SK-N-SH (cell line): ENCODE results near the gene XG. TPM values are rescaled to one million over a fixed set of nuclear protein-coding genes. Genes with fewer than 3 reads are reported as not detected.

Experiments
- CTCF ChIA-PET: fragments of 300-600, 350-600 bp; formaldehyde crosslinking; extraction: SDS; loops from one replicate; lab custom pipeline; 2021; lab: Yijun Ruan, JAX
- POLR2A ChIA-PET: fragments of 350-600 bp; sonication (Branson Sonifier 250); formaldehyde crosslinking; extraction: SDS; loops from one replicate; lab custom pipeline; 2020; ENCODE audit warnings: antibody characterized with exemption, inconsistent platforms; lab: Yijun Ruan, JAX
- DNase-seq: peaks from one replicate; pipeline ENCODE4 v3.0.0; 2012
- H2AFZ ChIP-seq: fragments of 200-600 bp; sonication (generic); 2 replicates; pipeline ENCODE4 v1.8.1; 2016; ENCODE audit warnings: antibody characterized with exemption, mild to moderate bottlenecking, low read depth
- H3F3A ChIP-seq: fragments of 200-600 bp; sonication (generic); replicated peaks from 2 replicates; pipeline ENCODE3; 2016; ENCODE audit warnings: antibody characterized with exemption, mild to moderate bottlenecking; ENCODE audit not compliant: insufficient read depth
- H3K27ac ChIP-seq, 2 experiments: fragments of 200-500 bp in 1 of 2; fragments of 200-600 bp in 1 of 2; sonication (Bioruptor generic) in 1 of 2; sonication (generic), shearing (Covaris generic) in 1 of 2; 2 replicates each; pipeline versions ENCODE4 v1.5.1 to v1.6.1; 2014 to 2016; ENCODE audit warnings: low read depth in 2 of 2, inconsistent platforms in 1 of 2, low read length in 1 of 2, mild to moderate bottlenecking in 1 of 2, mixed read lengths in 1 of 2
- H3K27me3 ChIP-seq: fragments of 200-600 bp; sonication (generic), shearing (Covaris generic); 2 replicates; pipeline ENCODE4 v1.6.1; 2016; ENCODE audit warnings: mixed run types; ENCODE audit not compliant: insufficient read depth
- H3K36me3 ChIP-seq, 2 experiments: fragments of 200-500 bp in 1 of 2; fragments of 200-600 bp in 1 of 2; sonication (Bioruptor generic) in 1 of 2; sonication (generic) in 1 of 2; replicated peaks in 1 of 2; 2 replicates each; pipeline versions ENCODE3 to v1.5.1; 2014 to 2016; ENCODE audit warnings: low read length in 1 of 2, mild to moderate bottlenecking in 1 of 2; ENCODE audit not compliant: insufficient read depth in 2 of 2, control insufficient read depth in 1 of 2
- H3K4me1 ChIP-seq, 2 experiments: fragments of 200-500 bp in 1 of 2; fragments of 200-600 bp in 1 of 2; sonication (Bioruptor generic) in 1 of 2; sonication (generic), shearing (Covaris generic) in 1 of 2; 2 replicates each; pipeline versions ENCODE4 v1.5.1 to v1.6.1; 2014 to 2016; ENCODE audit warnings: low read depth in 1 of 2, low read length in 1 of 2, mixed run types in 1 of 2; ENCODE audit not compliant: insufficient read depth in 2 of 2, control insufficient read depth in 1 of 2
- H3K4me2 ChIP-seq: fragments of 200-600 bp; sonication (generic), shearing (Covaris generic); 2 replicates; pipeline ENCODE4 v1.6.1; 2017; ENCODE audit warnings: mixed run types
- H3K4me3 ChIP-seq, 2 experiments: fragments of 200-500 bp in 1 of 2; fragments of 200-600 bp in 1 of 2; sonication (Bioruptor generic) in 1 of 2; sonication (generic), shearing (Covaris generic) in 1 of 2; 2 replicates each; pipeline versions ENCODE4 v1.5.1 to v1.8.1; 2014 to 2016; ENCODE audit warnings: low read depth in 2 of 2, inconsistent platforms in 1 of 2, low read length in 1 of 2, mild to moderate bottlenecking in 1 of 2, mixed read lengths in 1 of 2, moderate library complexity in 1 of 2
- H3K79me2 ChIP-seq: fragments of 200-600 bp; sonication (generic); 2 replicates; pipeline ENCODE4 v1.8.1; 2017; ENCODE audit warnings: mild to moderate bottlenecking; ENCODE audit not compliant: insufficient read depth
- H3K9ac ChIP-seq: fragments of 200-600 bp; sonication (generic); 2 replicates; pipeline ENCODE4 v1.6.1; 2017; ENCODE audit warnings: mixed run types
- H3K9me2 ChIP-seq: fragments of 200-600 bp; sonication (generic); 2 replicates; pipeline ENCODE4 v1.6.1; 2017; ENCODE audit warnings: mixed run types
- H3K9me3 ChIP-seq: fragments of 200-600 bp; sonication (generic); 2 replicates; pipeline ENCODE4 v1.6.1; 2017; ENCODE audit warnings: mixed run types, mild to moderate bottlenecking, moderate library complexity
- H4K20me1 ChIP-seq: fragments of 200-600 bp; sonication (generic); 2 replicates; pipeline ENCODE4 v1.6.1; 2017; ENCODE audit warnings: mild to moderate bottlenecking, mixed run types; ENCODE audit not compliant: insufficient read depth
- EZH2phosphoT487 ChIP-seq: fragments of 200-600 bp; sonication (generic); IDR thresholded peaks from 2 replicates; pipeline ENCODE4 v1.6.1; 2017; ENCODE audit warnings: low read depth, mixed run types, mild to moderate bottlenecking, antibody characterized with exemption, moderate library complexity, borderline replicate concordance
- FOXJ3 ChIP-seq: sonication (generic); formaldehyde crosslinking; IDR thresholded peaks from 2 replicates; pipeline ENCODE4 v1.5.1; 2020; ENCODE audit warnings: mild to moderate bottlenecking, missing genetic modification reagents
- GABPA ChIP-seq: IDR thresholded peaks from 2 replicates; pipeline ENCODE4 v1.4.0; 2012; ENCODE audit warnings: low read depth, mild to moderate bottlenecking
- PBX3 ChIP-seq: IDR thresholded peaks from 2 replicates; pipeline ENCODE4; 2012
- POLR2AphosphoS5 ChIP-seq: IDR thresholded peaks from 2 replicates; pipeline ENCODE4 v1.6.1; 2012; ENCODE audit warnings: low read depth, low read length
- RAD21 ChIP-seq: IDR thresholded peaks from 2 replicates; pipeline ENCODE4 v1.6.1; 2012; ENCODE audit warnings: mild to moderate bottlenecking, low read length
- RXRA ChIP-seq: IDR thresholded peaks from 2 replicates; pipeline ENCODE4 v1.4.0; 2012; ENCODE audit warnings: low read depth, mild to moderate bottlenecking, borderline replicate concordance
- SIN3A ChIP-seq: IDR thresholded peaks from 2 replicates; pipeline ENCODE4 v1.6.1; 2012; ENCODE audit warnings: low read depth, mild to moderate bottlenecking, low read length, moderate library complexity, borderline replicate concordance
- TCF12 ChIP-seq: IDR thresholded peaks from 2 replicates; pipeline ENCODE4 v1.4.0; 2012
- YY1 ChIP-seq: IDR thresholded peaks from 2 replicates; pipeline ENCODE4 v1.4.0; 2012; ENCODE audit warnings: low read depth, mild to moderate bottlenecking
- ZBTB33 ChIP-seq: IDR thresholded peaks from 2 replicates; pipeline ENCODE4 v1.4.0; 2012; ENCODE audit warnings: low read depth, borderline replicate concordance
- WGBS: methylation state at CpG from one replicate; pipeline ENCODE4 v1.1.6; 2017; ENCODE audit warnings: low lambda C conversion rate; 5-methylcytosine and 5-hydroxymethylcytosine counted together
- polyA plus RNA-seq, 3 experiments: library from polyadenylated mRNA; depleted of rRNA; stranded (reverse); fragments of >200 nt; gene quantifications; 2 replicates each; pipeline ENCODE4 v1.2.3, GENCODE V29; 2012
- TF ChIP-seq, protein P1 (sequence below): fragments of 200-600 bp; sonication (generic); IDR thresholded peaks from 2 replicates; pipeline ENCODE4 v1.6.1; 2017; ENCODE audit warnings: antibody characterized with exemption, mild to moderate bottlenecking, moderate library complexity
- TF ChIP-seq, protein P2 (sequence below): fragments of 150-350 bp; IDR thresholded peaks from 2 replicates; pipeline ENCODE4 v1.6.1; 2016; ENCODE audit warnings: mild to moderate bottlenecking, low read depth, low read length

Gene XG
- polyA plus RNA-seq, 1 of the 3 experiments (the other 2 are of a cell fraction): 0.76 TPM

GRCh38 chrX:2859197-2859797 is 107.5 kb downstream of the XG start (continued):
- TF ChIP-seq, protein P1, sequence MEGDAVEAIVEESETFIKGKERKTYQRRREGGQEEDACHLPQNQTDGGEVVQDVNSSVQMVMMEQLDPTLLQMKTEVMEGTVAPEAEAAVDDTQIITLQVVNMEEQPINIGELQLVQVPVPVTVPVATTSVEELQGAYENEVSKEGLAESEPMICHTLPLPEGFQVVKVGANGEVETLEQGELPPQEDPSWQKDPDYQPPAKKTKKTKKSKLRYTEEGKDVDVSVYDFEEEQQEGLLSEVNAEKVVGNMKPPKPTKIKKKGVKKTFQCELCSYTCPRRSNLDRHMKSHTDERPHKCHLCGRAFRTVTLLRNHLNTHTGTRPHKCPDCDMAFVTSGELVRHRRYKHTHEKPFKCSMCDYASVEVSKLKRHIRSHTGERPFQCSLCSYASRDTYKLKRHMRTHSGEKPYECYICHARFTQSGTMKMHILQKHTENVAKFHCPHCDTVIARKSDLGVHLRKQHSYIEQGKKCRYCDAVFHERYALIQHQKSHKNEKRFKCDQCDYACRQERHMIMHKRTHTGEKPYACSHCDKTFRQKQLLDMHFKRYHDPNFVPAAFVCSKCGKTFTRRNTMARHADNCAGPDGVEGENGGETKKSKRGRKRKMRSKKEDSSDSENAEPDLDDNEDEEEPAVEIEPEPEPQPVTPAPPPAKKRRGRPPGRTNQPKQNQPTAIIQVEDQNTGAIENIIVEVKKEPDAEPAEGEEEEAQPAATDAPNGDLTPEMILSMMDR: no peak
- no peak for TF ChIP-seq TCF12
- TF ChIP-seq POLR2AphosphoS5: no peak
- TF ChIP-seq SIN3A: no peak
- no peak for TF ChIP-seq RXRA
- TF ChIP-seq ZBTB33: no peak
- no peak for TF ChIP-seq EZH2phosphoT487
- TF ChIP-seq GABPA: no peak
- TF ChIP-seq RAD21: no peak
- no peak for TF ChIP-seq FOXJ3 (CRISPR knock-in tag)
- no peak for TF ChIP-seq PBX3

GRCh38 chrX:2862404-2862803 is 110.6 kb downstream of the XG start:
- DNase-seq: no peak
- Histone ChIP-seq H3K4me1 (no peaks in the 10 kb centered on the region), H4K20me1 (no peaks in the 10 kb centered on the region)
- TF ChIP-seq, protein P1: no peak
- TF ChIP-seq POLR2AphosphoS5: no peak
- TF ChIP-seq YY1: no peak
- TF ChIP-seq, protein P2, sequence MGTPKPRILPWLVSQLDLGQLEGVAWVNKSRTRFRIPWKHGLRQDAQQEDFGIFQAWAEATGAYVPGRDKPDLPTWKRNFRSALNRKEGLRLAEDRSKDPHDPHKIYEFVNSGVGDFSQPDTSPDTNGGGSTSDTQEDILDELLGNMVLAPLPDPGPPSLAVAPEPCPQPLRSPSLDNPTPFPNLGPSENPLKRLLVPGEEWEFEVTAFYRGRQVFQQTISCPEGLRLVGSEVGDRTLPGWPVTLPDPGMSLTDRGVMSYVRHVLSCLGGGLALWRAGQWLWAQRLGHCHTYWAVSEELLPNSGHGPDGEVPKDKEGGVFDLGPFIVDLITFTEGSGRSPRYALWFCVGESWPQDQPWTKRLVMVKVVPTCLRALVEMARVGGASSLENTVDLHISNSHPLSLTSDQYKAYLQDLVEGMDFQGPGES: no peak
- no peak for TF ChIP-seq RXRA
- TF ChIP-seq FOXJ3 (CRISPR knock-in tag): no peak
- no peak for TF ChIP-seq GABPA
- TF ChIP-seq, all 33 proteins: peak for 0
- Histone ChIP-seq H3K4me3 (no peak overlapping the region), H3K79me2 (no peaks in the 10 kb centered on the region), H3K9me3 (no peaks in the 10 kb centered on the region), H3K27ac (no peak overlapping the region), H3F3A (no peaks in the 10 kb centered on the region), H3K9ac (no peak overlapping the region), H2AFZ (no peak overlapping the region), H3K27me3 (peaks cover 7% of the 10 kb centered on the region; the same call in 1 of the 2 replicates), H3K9me2 (no peaks in the 10 kb centered on the region), H3K36me3 (no peaks in the 10 kb centered on the region), H3K4me2 (no peak overlapping the region)
- POLR2A ChIA-PET: no interaction called here
- WGBS: 29% methylated on average over 9 of the region's 9 CpGs
- CTCF ChIA-PET: interaction anchor here (0.9 kb wide), 1 partner anchor 22 kb away, joined by 3 read pairs; no protein-coding TSS in a partner anchor
